Activated T-cell treated with anti-CD3 and anti-CD28 coated beads for 1 hour (primary cell): Measurements from ENCODE around the gene SBK1.
A peak's percentile ranks its signal among the peaks of the same experiment; 100 is the strongest.
"Not testable (repeated sequence)": the region's sequence is repeated elsewhere in the genome, so short reads cannot be mapped to it uniquely, and the experiment has no call there.

ENCODE experiments used
- DNase-seq: peaks from one replicate; pipeline ENCODE4 v3.0.0-alpha.2; 2020; ENCODE audit warnings: low read depth

SBK1 gene

GRCh38 chr16:28291651-28292626, at the start of gene SBK1:
Gene SBK1 (plus strand): TSS chr16:28292525. CDS start chr16:28317392, 24,867 bp downstream.
- DNase-seq: peak; percentile 78

GRCh38 chr16:28249483-28249882, 42.8 kb upstream of the SBK1 start:
- not testable (repeated sequence) for DNase-seq

GRCh38 chr16:28250999-28251398, 41.3 kb upstream of the SBK1 start:
- no peak for DNase-seq

- no peak for DNase-seq
These were observed 38.2 kb upstream of the SBK1 start for GRCh38 chr16:28254158-28254557.

- DNase-seq: no peak
These were observed 36.5 kb upstream of the SBK1 start for GRCh38 chr16:28255838-28256237.

GRCh38 chr16:28257256-28257655, 35.1 kb upstream of the SBK1 start:
- no peak for DNase-seq

- DNase-seq: no peak
These were observed 33.8 kb upstream of the SBK1 start for GRCh38 chr16:28258567-28258966.

GRCh38 chr16:28259091-28259780, 33.1 kb upstream of the SBK1 start:
- no peak for DNase-seq

GRCh38 chr16:28259781-28260150, 32.6 kb upstream of the SBK1 start:
- DNase-seq: no peak

GRCh38 chr16:28260193-28260592, 32.1 kb upstream of the SBK1 start:
- DNase-seq: no peak

GRCh38 chr16:28261942-28262341, 30.4 kb upstream of the SBK1 start:
- no peak for DNase-seq

GRCh38 chr16:28263305-28263704, 29.0 kb upstream of the SBK1 start:
- no peak for DNase-seq

GRCh38 chr16:28264656-28265055, 27.7 kb upstream of the SBK1 start:
- DNase-seq: no peak

GRCh38 chr16:28265822-28266221, 26.5 kb upstream of the SBK1 start:
- no peak for DNase-seq

- no peak for DNase-seq
These were observed 25.0 kb upstream of the SBK1 start for GRCh38 chr16:28267356-28267755.

- no peak for DNase-seq
These were observed 18.8 kb upstream of the SBK1 start for GRCh38 chr16:28273511-28273910.

- DNase-seq: no peak
These were observed 17.6 kb upstream of the SBK1 start for GRCh38 chr16:28274676-28275075.

GRCh38 chr16:28276301-28276700, 16.0 kb upstream of the SBK1 start:
- no peak for DNase-seq

GRCh38 chr16:28277537-28278388, 14.6 kb upstream of the SBK1 start:
- DNase-seq: peak; percentile 80

- no peak for DNase-seq
These were observed 13.3 kb upstream of the SBK1 start for GRCh38 chr16:28279006-28279405.

- no peak for DNase-seq
These were observed 11.2 kb upstream of the SBK1 start for GRCh38 chr16:28280881-28281836.
